ENCODE measurements around the gene RCHY1. TPM values are rescaled to one million over a fixed set of nuclear protein-coding genes. Genes with fewer than 3 reads are reported as not detected.

The RCHY1 gene
- total RNA-seq, 1 experiment from 2014 or later = 38.3 TPM

DNA sequence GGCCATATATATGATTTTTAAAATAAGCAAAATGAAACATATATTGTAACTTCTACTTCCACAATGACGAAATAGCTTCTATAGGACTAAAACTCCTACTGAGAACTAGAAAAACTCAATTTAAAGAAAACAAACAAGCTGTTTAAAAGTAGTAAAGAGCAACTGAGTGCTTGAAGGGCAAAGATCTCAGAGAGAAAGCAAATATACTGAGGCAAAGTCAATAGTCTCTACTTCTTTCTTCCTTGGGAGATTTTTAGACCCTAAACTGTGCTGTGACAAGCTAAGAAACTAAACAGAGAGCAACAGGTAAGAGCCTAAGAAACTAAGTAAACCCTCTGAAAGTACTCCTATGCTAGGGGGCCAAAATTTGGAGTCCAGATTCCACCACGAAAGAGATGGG lies 8.6 kb downstream of the RCHY1 start:
- no peaks in the 10 kb centered on the region for H3K9me3 Mint-ChIP-seq (ENCODE audit: unreplicated experiment)
- H3K4me1 Mint-ChIP-seq (ENCODE audit: insufficient read depth, unreplicated experiment) = peaks cover 26% of the 10 kb centered on the region
- H3K4me3 Mint-ChIP-seq (ENCODE audit: unreplicated experiment) = no peak overlapping the region
- peaks cover 88% of the 10 kb centered on the region for H3K36me3 Mint-ChIP-seq (ENCODE audit: insufficient read depth, unreplicated experiment)
- TF ChIP-seq, protein P1, sequence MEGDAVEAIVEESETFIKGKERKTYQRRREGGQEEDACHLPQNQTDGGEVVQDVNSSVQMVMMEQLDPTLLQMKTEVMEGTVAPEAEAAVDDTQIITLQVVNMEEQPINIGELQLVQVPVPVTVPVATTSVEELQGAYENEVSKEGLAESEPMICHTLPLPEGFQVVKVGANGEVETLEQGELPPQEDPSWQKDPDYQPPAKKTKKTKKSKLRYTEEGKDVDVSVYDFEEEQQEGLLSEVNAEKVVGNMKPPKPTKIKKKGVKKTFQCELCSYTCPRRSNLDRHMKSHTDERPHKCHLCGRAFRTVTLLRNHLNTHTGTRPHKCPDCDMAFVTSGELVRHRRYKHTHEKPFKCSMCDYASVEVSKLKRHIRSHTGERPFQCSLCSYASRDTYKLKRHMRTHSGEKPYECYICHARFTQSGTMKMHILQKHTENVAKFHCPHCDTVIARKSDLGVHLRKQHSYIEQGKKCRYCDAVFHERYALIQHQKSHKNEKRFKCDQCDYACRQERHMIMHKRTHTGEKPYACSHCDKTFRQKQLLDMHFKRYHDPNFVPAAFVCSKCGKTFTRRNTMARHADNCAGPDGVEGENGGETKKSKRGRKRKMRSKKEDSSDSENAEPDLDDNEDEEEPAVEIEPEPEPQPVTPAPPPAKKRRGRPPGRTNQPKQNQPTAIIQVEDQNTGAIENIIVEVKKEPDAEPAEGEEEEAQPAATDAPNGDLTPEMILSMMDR (IDR thresholded peaks at IDR 0.05; ENCODE audit: unreplicated experiment) = no peak
- ChIA-PET CTCF (no interaction called here), POLR2A (interaction anchor here (0.7 to 2.8 kb wide), 4 partner anchors 8 to 41 kb away, joined by 3 to 12 read pairs (median 4); partner anchors contain the start of genes RCHY1 and THAP6)
- H3K27ac Mint-ChIP-seq (ENCODE audit: low read depth, unreplicated experiment) = no peak overlapping the region
- no TSS peak for BruUV-seq (replicated peaks)
- no peak for DNase-seq (ENCODE audit: unreplicated experiment)
- intact Hi-C loops (cut with micrococcal nuclease) = no loop called here
- H3K27me3 Mint-ChIP-seq (ENCODE audit: insufficient read depth, unreplicated experiment) = no peaks in the 10 kb centered on the region

DNA sequence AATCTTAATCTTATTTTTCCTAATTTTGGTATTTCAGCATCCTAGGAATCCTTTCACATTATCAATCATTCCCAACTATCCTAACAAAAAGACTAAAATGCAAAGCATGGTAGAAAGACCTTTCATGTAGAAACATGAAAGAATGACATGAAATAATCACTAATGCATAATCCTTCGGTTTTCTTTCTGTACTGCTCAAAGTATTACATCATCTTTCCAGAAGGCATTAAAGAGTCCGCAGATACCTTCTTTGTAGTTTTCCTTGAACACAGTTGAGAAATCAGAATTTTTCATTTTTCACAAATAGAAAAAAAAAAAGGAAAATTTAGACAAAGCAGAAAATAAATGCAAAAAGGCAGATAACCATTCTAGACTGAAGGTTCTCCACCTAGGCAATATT lies 11.5 kb downstream of the RCHY1 start:
- POLR2A ChIA-PET = no interaction called here
- peaks cover 94% of the 10 kb centered on the region for H3K36me3 Mint-ChIP-seq (ENCODE audit: insufficient read depth, unreplicated experiment)
- no TSS peak for BruUV-seq (replicated peaks)

DNA sequence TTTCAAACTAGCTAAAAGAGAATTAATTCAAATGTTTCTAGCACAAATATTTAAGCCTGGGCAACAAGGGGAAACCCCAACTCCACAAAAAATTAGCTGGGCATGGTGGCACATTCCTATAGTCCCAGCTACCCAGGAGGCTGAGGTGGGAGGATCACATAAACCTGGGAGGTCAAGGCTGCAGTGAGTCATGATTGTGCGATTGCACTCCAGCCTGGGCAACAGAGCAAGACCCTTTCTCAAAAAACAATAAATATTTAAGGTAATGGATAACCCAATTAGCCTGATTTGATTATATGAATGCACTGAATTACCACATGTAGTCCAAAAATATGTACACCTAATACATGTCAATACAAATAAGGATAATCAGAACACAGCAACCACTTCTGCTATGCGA lies 14.3 kb downstream of the RCHY1 start:
- TF ChIP-seq, protein P1 (IDR thresholded peaks at IDR 0.05; ENCODE audit: unreplicated experiment) = no peak
- POLR2A ChIA-PET = interaction anchor here (3.5 kb wide), 1 partner anchor 14 kb away, joined by 20 read pairs; the partner anchor contains the start of genes RCHY1 and THAP6
- H3K27me3 Mint-ChIP-seq (ENCODE audit: insufficient read depth, unreplicated experiment) = no peaks in the 10 kb centered on the region
- no peak overlapping the region for H3K4me3 Mint-ChIP-seq (ENCODE audit: unreplicated experiment)
- peaks cover 73% of the 10 kb centered on the region for H3K36me3 Mint-ChIP-seq (ENCODE audit: insufficient read depth, unreplicated experiment)
- intact Hi-C loops (cut with micrococcal nuclease) = loop anchor here (10.0 kb wide), 1 partner anchor 625 kb away; no protein-coding TSS in a partner anchor
- peaks cover 9% of the 10 kb centered on the region for H3K4me1 Mint-ChIP-seq (ENCODE audit: insufficient read depth, unreplicated experiment)
- BruUV-seq (replicated peaks) = no TSS peak
- H3K27ac Mint-ChIP-seq (ENCODE audit: low read depth, unreplicated experiment) = no peak overlapping the region
- CTCF ChIA-PET = interaction anchor here (0.6 to 1.4 kb wide), 3 partner anchors 8 to 1139 kb away, joined by 3 to 5 read pairs (median 4); no protein-coding TSS in a partner anchor
- peaks cover 18% of the 10 kb centered on the region for H3K9me3 Mint-ChIP-seq (ENCODE audit: unreplicated experiment)
- no peak for DNase-seq (ENCODE audit: unreplicated experiment)

More for the DNA sequence above, 11.5 kb downstream of the RCHY1 start:
- no peak overlapping the region for H3K27ac Mint-ChIP-seq (ENCODE audit: low read depth, unreplicated experiment)
- peaks cover 15% of the 10 kb centered on the region for H3K9me3 Mint-ChIP-seq (ENCODE audit: unreplicated experiment)
- CTCF ChIA-PET = no interaction called here
- H3K4me1 Mint-ChIP-seq (ENCODE audit: insufficient read depth, unreplicated experiment) = peaks cover 9% of the 10 kb centered on the region
- no peaks in the 10 kb centered on the region for H3K27me3 Mint-ChIP-seq (ENCODE audit: insufficient read depth, unreplicated experiment)
- no peak overlapping the region for H3K4me3 Mint-ChIP-seq (ENCODE audit: unreplicated experiment)
- DNase-seq (ENCODE audit: unreplicated experiment) = no peak
- TF ChIP-seq, protein P1 (IDR thresholded peaks at IDR 0.05; ENCODE audit: unreplicated experiment) = no peak
- intact Hi-C loops (cut with micrococcal nuclease) = no loop called here

DNA sequence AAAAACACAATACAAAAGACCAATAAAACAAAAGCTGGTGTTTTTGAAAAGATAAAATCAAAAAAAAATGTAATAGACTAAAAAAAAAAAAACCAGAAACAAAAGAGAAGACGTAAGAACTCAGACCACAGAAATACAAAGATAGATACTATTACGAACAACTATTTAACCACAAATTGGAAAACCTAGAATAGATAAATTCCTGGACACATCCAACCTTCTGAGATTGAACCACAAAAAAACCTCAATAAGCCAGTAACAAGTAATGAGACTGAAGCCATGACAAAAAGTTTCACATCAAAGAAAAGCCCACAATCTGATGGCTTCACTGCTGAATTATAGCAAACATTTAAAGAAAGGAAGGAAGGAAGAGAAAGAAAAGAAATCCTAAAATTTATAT lies 16.2 kb downstream of the RCHY1 start:
- TF ChIP-seq, protein P1 (IDR thresholded peaks at IDR 0.05; ENCODE audit: unreplicated experiment) = no peak
- CTCF ChIA-PET = no interaction called here
- Mint-ChIP-seq H3K9me3 (ENCODE audit: unreplicated experiment) (peaks cover 18% of the 10 kb centered on the region), H3K36me3 (ENCODE audit: insufficient read depth, unreplicated experiment) (peaks cover 62% of the 10 kb centered on the region), H3K4me3 (ENCODE audit: unreplicated experiment) (no peak overlapping the region), H3K4me1 (ENCODE audit: insufficient read depth, unreplicated experiment) (peaks cover 16% of the 10 kb centered on the region), H3K27ac (ENCODE audit: low read depth, unreplicated experiment) (no peak overlapping the region), H3K27me3 (ENCODE audit: insufficient read depth, unreplicated experiment) (no peaks in the 10 kb centered on the region)
- no peak for DNase-seq (ENCODE audit: unreplicated experiment)
- POLR2A ChIA-PET = interaction anchor here (0.7 to 3.9 kb wide), 3 partner anchors 12 to 1318 kb away, joined by 3 to 34 read pairs (median 3); partner anchors contain the start of genes RCHY1 and THAP6
- no TSS peak for BruUV-seq (replicated peaks)
- intact Hi-C loops (cut with micrococcal nuclease) = loop anchor here (10.0 kb wide), 1 partner anchor 623 kb away; no protein-coding TSS in a partner anchor
